LoVo (cell line): ENCODE measurements around the gene FAM222A.

ENCODE experiments used
- DNase-seq: peaks from one replicate; pipeline ENCODE4 v3.0.0-alpha.2; 2016; ENCODE audit warnings: low spot score

FAM222A gene

GRCh38 chr12:109802828-109803227 lies 89.2 kb downstream of the FAM222A start:
- DNase-seq, result no peak

- no peak for DNase-seq
Measured at GRCh38 chr12:109803678-109804077, 90.1 kb downstream of the FAM222A start.

- DNase-seq, result peak; percentile 66
Measured at GRCh38 chr12:109804820-109805761, 91.5 kb downstream of the FAM222A start.

- DNase-seq, result no peak
Measured at GRCh38 chr12:109807954-109808643, 94.5 kb downstream of the FAM222A start.

- no peak for DNase-seq
Measured at GRCh38 chr12:109808876-109809646, 95.4 kb downstream of the FAM222A start.

- no peak for DNase-seq
Measured at GRCh38 chr12:109810954-109811623, 97.5 kb downstream of the FAM222A start.

- DNase-seq, result no peak
Measured at GRCh38 chr12:109811624-109811995, 98.0 kb downstream of the FAM222A start.

- DNase-seq, result no peak
Measured at GRCh38 chr12:109813810-109814416, 100.3 kb downstream of the FAM222A start.

GRCh38 chr12:109814600-109815150 lies 101.0 kb downstream of the FAM222A start:
- DNase-seq, result no peak

- no peak for DNase-seq
Measured at GRCh38 chr12:109815225-109815624, 101.6 kb downstream of the FAM222A start.

GRCh38 chr12:109815757-109816617 lies 102.4 kb downstream of the FAM222A start:
- DNase-seq, result no peak

- DNase-seq, result no peak
Measured at GRCh38 chr12:109816870-109817269, 103.2 kb downstream of the FAM222A start.

GRCh38 chr12:109817627-109818231 lies 104.1 kb downstream of the FAM222A start:
- DNase-seq, result no peak

GRCh38 chr12:109818253-109818652 lies 104.6 kb downstream of the FAM222A start:
- no peak for DNase-seq

- no peak for DNase-seq
Measured at GRCh38 chr12:109818905-109819500, 105.4 kb downstream of the FAM222A start.
